ENCODE results near the gene ASCC1.
A peak's percentile ranks its signal among the peaks of the same experiment; 100 is the strongest.

ASCC1 gene

DNA sequence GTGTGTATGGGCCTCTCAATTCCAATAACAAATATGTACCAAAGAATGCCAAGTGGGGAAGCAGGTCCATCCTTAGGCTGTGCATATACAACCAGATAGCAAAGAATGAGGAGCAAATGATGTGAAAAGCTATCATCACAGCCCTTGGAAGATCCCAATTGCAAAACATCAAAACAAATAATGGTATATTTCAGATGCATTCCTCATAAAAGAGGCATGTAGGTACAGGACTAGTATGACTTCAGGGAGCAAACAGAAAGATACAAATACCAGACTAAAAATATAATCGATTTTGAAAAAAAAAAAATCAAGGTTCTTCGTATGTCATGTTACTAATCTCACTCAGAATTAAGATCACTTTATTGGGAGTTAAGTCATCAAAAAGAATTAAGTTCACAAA, 109.2 kb downstream of the ASCC1 start:
- no peaks in the 10 kb centered on the region for H3K9me3 ChIP-seq (ENCODE audit: control insufficient read depth in 1 of 2, low read length in 2 of 2)
- H3K27ac ChIP-seq (ENCODE audit: low read depth, low read length), result no peak overlapping the region
- H3K4me1 ChIP-seq (ENCODE audit: control insufficient read depth in 1 of 2, insufficient read depth in 2 of 2, low read length in 2 of 2), result peaks cover 10 to 15% of the 10 kb centered on the region in 2 donors
- H3K4me3 ChIP-seq (ENCODE audit: low read depth in 1 of 2, low read length in 2 of 2), result no peak overlapping the region
- H3K36me3 ChIP-seq (ENCODE audit: control insufficient read depth in 1 of 2, insufficient read depth in 2 of 2, low read length in 2 of 2), result no peaks in the 10 kb centered on the region
- H3K27me3 ChIP-seq (ENCODE audit: control insufficient read depth in 1 of 2, insufficient read depth in 2 of 2, low read length in 2 of 2), result no peaks in the 10 kb centered on the region
- H3K9ac ChIP-seq (ENCODE audit: low read depth in 1 of 2, low read length in 2 of 2), result no peak overlapping the region

DNA sequence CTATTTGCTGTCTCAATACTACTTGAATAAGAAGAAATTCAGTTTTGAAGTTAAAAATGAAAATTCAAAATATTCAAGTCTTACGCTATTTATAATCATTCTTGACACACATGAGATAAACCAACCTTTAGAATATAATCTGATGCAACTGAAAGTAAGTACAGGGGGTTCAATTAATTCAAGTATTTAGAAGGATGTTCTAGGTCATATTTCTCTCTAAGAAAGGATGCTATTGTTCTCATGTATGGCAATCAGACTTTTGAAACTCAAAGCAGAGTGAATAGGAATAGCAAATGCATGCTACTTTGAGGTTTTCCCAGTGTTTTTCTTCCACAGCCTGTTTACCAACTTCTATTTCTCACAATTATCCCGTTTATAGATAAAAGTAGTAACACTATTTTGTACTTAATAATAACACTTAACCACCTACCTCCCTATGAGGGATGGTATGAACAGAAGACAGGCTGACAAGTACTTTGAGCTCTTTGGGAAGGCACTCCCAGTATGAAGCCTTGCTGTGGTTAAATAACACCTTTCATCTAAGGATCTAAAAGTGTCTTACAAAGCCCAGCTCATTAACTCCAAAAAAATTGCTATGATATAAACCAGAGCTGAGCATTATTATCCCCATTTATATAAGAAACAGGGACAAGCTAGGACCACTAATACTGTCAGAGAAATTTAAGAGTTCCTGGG, 109.8 kb downstream of the ASCC1 start:
- Histone ChIP-seq H3K36me3 (ENCODE audit: control insufficient read depth in 1 of 2, insufficient read depth in 2 of 2, low read length in 2 of 2) (peaks cover 0 to 3% of the 10 kb centered on the region in 2 donors), H3K9me3 (ENCODE audit: control insufficient read depth in 1 of 2, low read length in 2 of 2) (no peaks in the 10 kb centered on the region), H3K27ac (ENCODE audit: low read depth, low read length) (no peak overlapping the region), H3K27me3 (ENCODE audit: control insufficient read depth in 1 of 2, insufficient read depth in 2 of 2, low read length in 2 of 2) (no peaks in the 10 kb centered on the region), H3K9ac (ENCODE audit: low read depth in 1 of 2, low read length in 2 of 2) (no peak overlapping the region), H3K4me3 (ENCODE audit: low read depth in 1 of 2, low read length in 2 of 2) (no peak overlapping the region), H3K4me1 (ENCODE audit: control insufficient read depth in 1 of 2, insufficient read depth in 2 of 2, low read length in 2 of 2) (peaks cover 10 to 18% of the 10 kb centered on the region in 2 donors)

DNA sequence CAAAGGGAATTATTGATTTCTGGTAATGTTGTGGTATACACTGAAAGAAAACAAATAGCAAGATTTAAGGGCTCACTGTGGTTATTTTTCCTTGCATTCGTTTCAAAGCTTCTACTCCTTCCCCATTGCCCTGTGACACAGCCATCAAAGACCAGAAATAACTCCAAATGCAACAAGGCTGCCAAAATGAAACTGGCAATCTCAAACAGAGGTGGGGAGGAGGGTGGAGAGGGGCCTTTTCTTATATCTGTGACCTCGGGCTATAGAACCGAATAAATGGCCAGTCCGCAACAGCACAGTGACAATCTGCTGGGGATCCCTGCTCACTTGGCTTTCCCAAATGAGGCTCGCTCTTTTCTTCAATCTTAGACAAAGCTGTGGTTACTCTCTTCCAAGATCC, 110.4 kb downstream of the ASCC1 start:
- no peaks in the 10 kb centered on the region for H3K9me3 ChIP-seq (ENCODE audit: control insufficient read depth in 1 of 2, low read length in 2 of 2)
- H3K4me1 ChIP-seq (ENCODE audit: control insufficient read depth in 1 of 2, insufficient read depth in 2 of 2, low read length in 2 of 2), result peaks cover 10 to 24% of the 10 kb centered on the region in 2 donors
- no peak overlapping the region for H3K9ac ChIP-seq (ENCODE audit: low read depth in 1 of 2, low read length in 2 of 2)
- no peak overlapping the region for H3K4me3 ChIP-seq (ENCODE audit: low read depth in 1 of 2, low read length in 2 of 2)
- H3K27me3 ChIP-seq (ENCODE audit: control insufficient read depth in 1 of 2, insufficient read depth in 2 of 2, low read length in 2 of 2), result no peaks in the 10 kb centered on the region
- peaks cover 0 to 7% of the 10 kb centered on the region in 2 donors for H3K36me3 ChIP-seq (ENCODE audit: control insufficient read depth in 1 of 2, insufficient read depth in 2 of 2, low read length in 2 of 2)
- H3K27ac ChIP-seq (ENCODE audit: low read depth, low read length), result no peak overlapping the region

DNA sequence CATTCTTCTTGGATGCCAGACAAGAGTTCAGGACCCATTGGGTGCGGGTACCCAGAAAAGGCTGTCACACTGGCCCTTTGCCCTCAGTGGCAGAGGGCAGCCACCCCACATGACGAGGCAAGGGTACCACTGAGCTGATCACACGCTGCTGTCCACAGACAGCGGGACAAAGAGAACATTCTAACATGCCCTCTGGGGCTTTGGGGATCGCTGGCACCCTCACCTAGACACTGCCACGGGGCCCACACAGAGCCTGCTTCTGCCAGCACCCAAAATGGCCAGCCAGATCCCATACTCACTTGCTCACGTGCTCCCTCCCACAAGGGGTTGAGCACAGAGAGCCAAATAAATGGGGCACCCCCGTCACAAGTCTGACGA, 111.0 kb downstream of the ASCC1 start:
- H3K4me3 ChIP-seq (ENCODE audit: low read depth in 1 of 2, low read length in 2 of 2), result no peak overlapping the region
- H3K27me3 ChIP-seq (ENCODE audit: control insufficient read depth in 1 of 2, insufficient read depth in 2 of 2, low read length in 2 of 2), result no peaks in the 10 kb centered on the region
- H3K4me1 ChIP-seq (ENCODE audit: control insufficient read depth in 1 of 2, insufficient read depth in 2 of 2, low read length in 2 of 2), result peaks cover 8 to 24% of the 10 kb centered on the region in 2 donors
- H3K36me3 ChIP-seq (ENCODE audit: control insufficient read depth in 1 of 2, insufficient read depth in 2 of 2, low read length in 2 of 2), result peaks cover 0 to 7% of the 10 kb centered on the region in 2 donors
- H3K27ac ChIP-seq (ENCODE audit: low read depth, low read length), result no peak overlapping the region
- no peak overlapping the region for H3K9ac ChIP-seq (ENCODE audit: low read depth in 1 of 2, low read length in 2 of 2)
- H3K9me3 ChIP-seq (ENCODE audit: control insufficient read depth in 1 of 2, low read length in 2 of 2), result no peaks in the 10 kb centered on the region

DNA sequence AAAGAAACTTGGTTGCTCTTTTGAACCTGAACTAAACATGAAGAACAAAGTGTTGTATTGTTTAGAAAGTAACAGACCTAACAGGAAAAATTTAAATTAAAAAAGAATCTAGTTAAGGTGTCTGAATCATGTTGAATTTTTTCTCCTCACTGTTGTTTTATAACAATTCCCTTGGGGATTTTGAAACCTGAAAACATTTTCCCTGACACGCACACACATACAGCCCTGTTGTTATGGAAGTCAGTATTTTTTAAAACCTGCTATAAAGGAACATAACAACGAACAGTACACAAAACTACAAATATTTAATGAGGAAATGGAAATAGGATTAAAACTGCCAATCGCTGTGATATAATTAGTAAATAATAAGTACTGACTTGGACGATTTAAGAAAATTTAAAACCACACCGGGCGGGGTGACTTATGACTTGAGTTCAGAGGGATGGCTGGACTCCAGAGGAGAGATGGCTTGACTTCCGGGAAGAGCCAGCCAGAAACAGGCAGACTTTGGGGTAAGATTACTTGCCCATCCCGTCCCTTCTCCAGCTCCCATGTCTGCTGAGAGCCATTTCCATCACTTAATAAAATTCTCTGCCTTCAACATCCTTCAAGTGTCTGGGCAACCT, 111.5 kb downstream of the ASCC1 start:
- Histone ChIP-seq H3K27ac (ENCODE audit: low read depth, low read length) (no peak overlapping the region), H3K27me3 (ENCODE audit: control insufficient read depth in 1 of 2, insufficient read depth in 2 of 2, low read length in 2 of 2) (no peaks in the 10 kb centered on the region), H3K9ac (ENCODE audit: low read depth in 1 of 2, low read length in 2 of 2) (no peak overlapping the region), H3K9me3 (ENCODE audit: control insufficient read depth in 1 of 2, low read length in 2 of 2) (no peaks in the 10 kb centered on the region), H3K36me3 (ENCODE audit: control insufficient read depth in 1 of 2, insufficient read depth in 2 of 2, low read length in 2 of 2) (peaks cover 0 to 7% of the 10 kb centered on the region in 2 donors), H3K4me3 (ENCODE audit: low read depth in 1 of 2, low read length in 2 of 2) (no peak overlapping the region), H3K4me1 (ENCODE audit: control insufficient read depth in 1 of 2, insufficient read depth in 2 of 2, low read length in 2 of 2) (peaks cover 4 to 24% of the 10 kb centered on the region in 2 donors)

DNA sequence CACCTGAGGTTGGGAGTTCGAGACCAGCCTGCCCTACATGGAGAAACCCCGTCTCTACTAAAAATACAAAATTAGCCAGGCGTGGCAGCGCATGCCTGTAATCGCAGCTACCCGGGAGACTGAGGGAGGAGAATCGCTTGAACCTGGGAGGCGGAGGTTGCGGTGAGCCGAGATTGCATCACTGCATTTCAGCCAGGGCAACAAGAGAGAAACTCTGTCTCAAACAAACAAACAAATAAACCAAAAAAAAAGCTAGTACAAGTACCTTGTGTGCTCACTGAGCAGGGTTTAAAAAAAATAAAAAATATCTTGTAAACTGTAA, 116.5 kb downstream of the ASCC1 start:
- Histone ChIP-seq H3K9ac (ENCODE audit: low read depth in 1 of 2, low read length in 2 of 2) (peak overlapping the region in 1 of 2 donors; percentile 15), H3K4me3 (ENCODE audit: low read depth in 1 of 2, low read length in 2 of 2) (no peak overlapping the region), H3K27me3 (ENCODE audit: control insufficient read depth in 1 of 2, insufficient read depth in 2 of 2, low read length in 2 of 2) (no peaks in the 10 kb centered on the region), H3K27ac (ENCODE audit: low read depth, low read length) (no peak overlapping the region), H3K36me3 (ENCODE audit: control insufficient read depth in 1 of 2, insufficient read depth in 2 of 2, low read length in 2 of 2) (peaks cover 0 to 14% of the 10 kb centered on the region in 2 donors), H3K4me1 (ENCODE audit: control insufficient read depth in 1 of 2, insufficient read depth in 2 of 2, low read length in 2 of 2) (peaks cover 16 to 41% of the 10 kb centered on the region in 2 donors), H3K9me3 (ENCODE audit: control insufficient read depth in 1 of 2, low read length in 2 of 2) (no peaks in the 10 kb centered on the region)

DNA sequence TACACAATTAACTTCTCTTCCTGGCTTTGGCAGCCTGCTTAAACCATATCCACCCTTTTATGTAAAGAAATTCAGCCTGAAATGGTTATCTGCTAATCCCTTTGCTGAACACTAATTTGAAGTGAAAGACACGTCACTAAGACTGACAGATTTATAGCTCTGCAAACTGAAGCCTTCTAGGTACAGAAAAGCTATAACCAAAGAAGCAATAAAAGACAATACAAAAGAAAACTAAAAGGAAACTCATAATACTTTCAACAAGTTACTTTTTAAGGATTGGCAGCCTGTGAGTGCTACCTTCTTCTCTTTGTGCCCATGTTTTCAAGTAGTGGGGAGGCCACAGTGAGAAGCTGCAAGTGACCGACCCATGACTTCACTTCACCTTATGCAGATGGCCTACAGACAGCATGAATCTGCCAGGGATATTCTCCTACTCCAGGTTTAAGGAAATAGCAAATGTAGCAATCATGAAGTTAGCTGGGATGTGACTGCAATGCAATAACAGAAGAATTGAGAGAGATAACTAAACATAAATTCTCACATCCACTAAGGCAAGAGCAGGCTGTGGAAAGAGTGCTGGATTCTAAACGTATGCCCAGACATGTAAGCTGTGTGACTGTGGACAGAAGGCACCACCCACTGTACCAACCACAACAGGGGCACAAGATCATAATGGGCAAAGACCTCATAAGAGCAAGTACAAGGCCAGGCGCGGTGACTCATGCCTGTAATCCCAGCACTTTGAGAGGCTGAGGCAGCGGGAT, 117.1 kb downstream of the ASCC1 start:
- Histone ChIP-seq H3K4me3 (ENCODE audit: low read depth in 1 of 2, low read length in 2 of 2) (peak overlapping the region; percentile 1 to 29), H3K36me3 (ENCODE audit: control insufficient read depth in 1 of 2, insufficient read depth in 2 of 2, low read length in 2 of 2) (peaks cover 0 to 14% of the 10 kb centered on the region in 2 donors), H3K27me3 (ENCODE audit: control insufficient read depth in 1 of 2, insufficient read depth in 2 of 2, low read length in 2 of 2) (no peaks in the 10 kb centered on the region), H3K9me3 (ENCODE audit: control insufficient read depth in 1 of 2, low read length in 2 of 2) (no peaks in the 10 kb centered on the region), H3K9ac (ENCODE audit: low read depth in 1 of 2, low read length in 2 of 2) (peak overlapping the region; percentile 15 to 27), H3K4me1 (ENCODE audit: control insufficient read depth in 1 of 2, insufficient read depth in 2 of 2, low read length in 2 of 2) (peaks cover 16 to 41% of the 10 kb centered on the region in 2 donors), H3K27ac (ENCODE audit: low read depth, low read length) (peak overlapping the region; percentile 62)

DNA sequence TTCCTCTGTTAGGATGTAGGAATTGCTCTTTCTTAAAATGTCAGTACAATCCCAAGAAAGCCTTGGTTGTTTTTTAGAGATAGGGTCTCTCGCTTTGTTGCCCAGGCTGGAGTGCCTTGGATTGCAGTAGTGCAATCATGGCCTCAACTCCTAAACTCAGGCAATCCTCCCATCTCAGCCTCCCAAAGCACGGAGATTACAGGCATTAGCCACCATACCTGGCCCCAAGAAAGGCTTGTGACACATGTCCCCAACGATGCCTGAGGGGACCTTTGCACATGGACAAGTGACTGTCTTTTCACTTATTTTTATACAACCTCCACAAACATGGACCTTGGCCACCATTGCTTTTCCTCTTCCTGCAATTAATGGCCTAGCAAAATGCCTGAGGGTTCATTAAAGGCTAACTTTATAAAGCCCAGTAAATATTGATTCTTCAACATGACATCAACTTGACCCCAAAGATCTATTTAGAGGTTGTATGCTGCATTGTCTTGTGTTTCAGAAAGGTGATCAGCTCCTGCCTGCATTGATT, 117.7 kb downstream of the ASCC1 start:
- H3K9ac ChIP-seq (ENCODE audit: low read depth in 1 of 2, low read length in 2 of 2), result peak overlapping the region in 1 of 2 donors; percentile 14
- peaks cover 0 to 14% of the 10 kb centered on the region in 2 donors for H3K36me3 ChIP-seq (ENCODE audit: control insufficient read depth in 1 of 2, insufficient read depth in 2 of 2, low read length in 2 of 2)
- peaks cover 16 to 41% of the 10 kb centered on the region in 2 donors for H3K4me1 ChIP-seq (ENCODE audit: control insufficient read depth in 1 of 2, insufficient read depth in 2 of 2, low read length in 2 of 2)
- H3K9me3 ChIP-seq (ENCODE audit: control insufficient read depth in 1 of 2, low read length in 2 of 2), result no peaks in the 10 kb centered on the region
- H3K27ac ChIP-seq (ENCODE audit: low read depth, low read length), result peak overlapping the region; percentile 80
- no peaks in the 10 kb centered on the region for H3K27me3 ChIP-seq (ENCODE audit: control insufficient read depth in 1 of 2, insufficient read depth in 2 of 2, low read length in 2 of 2)
- no peak overlapping the region for H3K4me3 ChIP-seq (ENCODE audit: low read depth in 1 of 2, low read length in 2 of 2)

DNA sequence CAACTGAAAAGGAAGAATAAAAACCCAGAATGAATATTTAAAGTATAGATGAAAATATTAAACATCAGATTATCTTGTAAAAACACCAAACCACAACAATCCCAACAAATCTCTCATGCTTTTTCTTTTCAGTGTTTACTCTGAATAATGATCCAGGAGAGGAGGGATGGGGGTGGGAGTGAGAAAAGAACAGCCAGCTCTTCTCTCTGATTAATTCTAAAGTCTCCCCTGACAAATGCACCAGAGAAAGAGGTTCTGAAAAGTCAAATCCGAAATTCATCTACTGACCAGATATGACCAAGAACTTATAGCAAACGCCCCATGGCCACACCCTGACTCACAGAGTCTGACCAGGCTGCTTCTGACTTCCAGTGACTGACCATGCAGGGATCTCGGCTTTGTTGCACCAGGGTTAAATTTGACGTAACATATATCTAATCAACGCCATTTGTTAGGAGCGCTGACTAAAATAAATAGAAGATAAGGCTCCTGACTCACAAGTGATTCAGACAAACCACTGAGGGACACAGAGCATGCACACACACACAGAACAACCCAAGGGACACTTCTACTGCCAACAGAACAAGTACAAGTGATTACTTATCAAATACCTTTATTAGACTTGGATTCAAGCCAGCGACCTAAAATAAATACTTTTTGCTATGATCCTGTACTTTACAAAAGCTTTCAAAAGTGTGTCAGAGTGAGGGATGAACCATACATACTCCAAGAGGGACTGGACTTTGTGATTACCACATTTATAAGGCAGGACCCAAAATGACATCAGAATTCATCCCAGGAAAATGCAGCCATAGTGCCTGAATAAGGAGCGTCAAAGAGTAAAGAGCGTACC, 118.4 kb downstream of the ASCC1 start:
- Histone ChIP-seq H3K27me3 (ENCODE audit: control insufficient read depth in 1 of 2, insufficient read depth in 2 of 2, low read length in 2 of 2) (no peaks in the 10 kb centered on the region), H3K4me1 (ENCODE audit: control insufficient read depth in 1 of 2, insufficient read depth in 2 of 2, low read length in 2 of 2) (peaks cover 16 to 41% of the 10 kb centered on the region in 2 donors), H3K4me3 (ENCODE audit: low read depth in 1 of 2, low read length in 2 of 2) (no peak overlapping the region), H3K36me3 (ENCODE audit: control insufficient read depth in 1 of 2, insufficient read depth in 2 of 2, low read length in 2 of 2) (peaks cover 0 to 14% of the 10 kb centered on the region in 2 donors), H3K9ac (ENCODE audit: low read depth in 1 of 2, low read length in 2 of 2) (peak overlapping the region in 1 of 2 donors; percentile 14), H3K27ac (ENCODE audit: low read depth, low read length) (peak overlapping the region; percentile 80), H3K9me3 (ENCODE audit: control insufficient read depth in 1 of 2, low read length in 2 of 2) (no peaks in the 10 kb centered on the region)
